ENCODE data around the gene TEX14. TPM values are rescaled to one million over a fixed set of nuclear protein-coding genes. Genes with fewer than 3 reads are reported as not detected.

TEX14 gene
- polyA plus RNA-seq, 1 donor, result 0.33 TPM

DNA sequence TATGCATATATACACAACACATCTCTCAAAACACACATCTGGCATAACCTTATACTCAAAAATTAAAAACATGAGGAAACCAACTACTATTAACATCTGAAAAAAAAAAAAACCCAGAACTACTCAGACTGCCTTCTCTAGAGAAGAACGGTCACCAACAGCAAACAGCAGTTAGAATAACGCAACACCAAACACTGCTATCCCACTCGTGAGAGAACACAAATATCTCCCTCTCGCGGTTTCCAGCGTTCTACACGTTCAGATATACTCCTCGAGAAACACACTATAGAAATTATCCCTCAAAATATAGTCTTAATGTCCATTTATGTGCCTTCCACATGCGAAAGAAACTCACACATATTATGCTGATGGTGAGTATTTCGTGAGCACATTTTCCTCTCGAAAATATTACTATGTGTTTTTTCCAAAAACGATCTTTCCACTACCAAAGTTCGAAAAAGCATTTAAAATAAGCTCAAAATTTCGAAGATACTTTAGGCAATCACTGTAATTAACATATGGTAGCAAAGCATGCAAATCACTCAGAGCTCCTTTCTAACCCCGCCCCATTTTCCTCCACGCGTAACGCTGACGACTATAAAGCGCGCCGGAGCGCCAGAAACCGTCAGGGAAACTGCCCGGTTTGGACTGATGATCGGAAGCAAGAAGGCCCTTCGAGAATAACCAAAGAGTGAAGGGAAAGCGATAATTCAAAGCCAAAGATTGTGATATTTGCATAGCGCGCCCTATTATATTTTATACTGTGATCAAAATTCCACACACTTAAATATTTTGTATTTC is 60.1 kb downstream of the TEX14 start:
- H3K36me3 ChIP-seq (ENCODE audit: control insufficient read depth, insufficient read depth, low read length), result no peaks in the 10 kb centered on the region
- H3K9me3 ChIP-seq (ENCODE audit: control insufficient read depth, low read depth, low read length), result no peaks in the 10 kb centered on the region
- DNase-seq, result peak; percentile 97
- H3K27me3 ChIP-seq (ENCODE audit: control insufficient read depth, insufficient read depth, low read length), result no peaks in the 10 kb centered on the region
- peaks cover 3% of the 10 kb centered on the region for H3K4me1 ChIP-seq (ENCODE audit: control insufficient read depth, insufficient read depth, low read length)
- H3K27ac ChIP-seq (ENCODE audit: low read length), result peak overlapping the region; percentile 83
- WGBS (ENCODE audit: insufficient coverage, low lambda C conversion rate), result 1% methylated on average over 10 of the region's 30 CpGs
- peak overlapping the region; percentile 53 for H3K4me3 ChIP-seq (ENCODE audit: low read length)

DNA sequence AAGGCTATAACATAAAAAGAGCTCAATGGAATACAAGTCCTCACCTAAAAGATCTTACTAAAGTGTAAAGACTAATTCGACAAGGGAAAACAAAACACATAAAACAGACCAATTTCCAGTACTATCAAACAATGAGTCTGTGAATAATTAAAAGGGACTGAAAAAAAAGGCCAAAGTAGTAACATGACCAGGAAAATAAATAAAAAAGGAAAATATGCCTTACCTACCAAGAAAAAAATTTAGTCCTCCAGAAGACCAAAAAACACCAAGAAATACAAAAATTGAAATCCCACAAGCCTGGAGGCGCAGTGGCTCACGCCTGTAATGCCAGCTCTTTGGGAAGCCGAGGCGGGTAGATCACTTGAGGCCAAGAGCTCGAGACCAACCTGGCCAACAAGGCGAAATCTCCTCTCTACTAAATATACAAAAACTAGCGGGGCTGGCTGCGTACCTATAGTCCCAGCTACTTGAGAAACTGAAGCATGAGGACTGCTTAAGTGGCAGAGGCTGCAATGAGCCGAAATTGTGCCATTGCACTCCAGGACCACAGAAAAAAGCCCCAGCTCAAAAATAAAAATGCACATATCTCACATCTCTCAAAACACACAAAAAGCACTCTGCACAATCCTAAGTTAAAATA is 60.8 kb downstream of the TEX14 start:
- H3K9me3 ChIP-seq (ENCODE audit: control insufficient read depth, low read depth, low read length), result no peaks in the 10 kb centered on the region
- peak in 1 of 2 donors; percentile 55 for DNase-seq
- H3K4me3 ChIP-seq (ENCODE audit: low read length), result no peak overlapping the region

DNA sequence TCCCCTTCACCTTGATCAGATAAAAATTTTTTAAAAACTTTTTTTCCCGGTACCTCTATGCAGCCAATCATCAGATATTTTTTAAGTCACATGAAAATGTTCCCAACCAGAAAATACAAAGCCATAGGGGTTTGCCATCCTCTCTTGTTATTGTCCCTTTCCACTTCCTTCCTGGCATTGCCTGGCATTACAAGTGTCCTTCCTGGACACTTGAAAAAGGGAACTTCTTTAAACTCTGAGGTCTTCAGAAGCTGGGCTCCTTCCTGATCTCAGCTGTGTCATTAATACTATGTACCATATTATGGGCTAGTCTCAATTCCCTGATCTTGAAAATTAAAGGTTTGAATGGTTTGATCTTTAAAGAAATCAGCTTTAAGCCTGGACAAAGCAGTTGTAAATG is 64.9 kb downstream of the TEX14 start:
- H3K27me3 ChIP-seq (ENCODE audit: control insufficient read depth, insufficient read depth, low read length), result peaks cover 5% of the 10 kb centered on the region
- no peaks in the 10 kb centered on the region for H3K9me3 ChIP-seq (ENCODE audit: control insufficient read depth, low read depth, low read length)
- H3K4me3 ChIP-seq (ENCODE audit: low read length), result no peak overlapping the region
- WGBS (ENCODE audit: insufficient coverage, low lambda C conversion rate), result no CpG with 5 or more reads among the region's 1 CpG
- no peak overlapping the region for H3K27ac ChIP-seq (ENCODE audit: low read length)
- no peaks in the 10 kb centered on the region for H3K4me1 ChIP-seq (ENCODE audit: control insufficient read depth, insufficient read depth, low read length)
- DNase-seq, result no peak
- H3K36me3 ChIP-seq (ENCODE audit: control insufficient read depth, insufficient read depth, low read length), result no peaks in the 10 kb centered on the region

More for the DNA sequence above, 60.8 kb downstream of the TEX14 start:
- Histone ChIP-seq H3K27me3 (ENCODE audit: control insufficient read depth, insufficient read depth, low read length) (peaks cover 1% of the 10 kb centered on the region), H3K27ac (ENCODE audit: low read length) (peak overlapping the region; percentile 83), H3K36me3 (ENCODE audit: control insufficient read depth, insufficient read depth, low read length) (no peaks in the 10 kb centered on the region), H3K4me1 (ENCODE audit: control insufficient read depth, insufficient read depth, low read length) (peaks cover 3% of the 10 kb centered on the region)
- no CpG with 5 or more reads among the region's 10 CpGs for WGBS (ENCODE audit: insufficient coverage, low lambda C conversion rate)

DNA sequence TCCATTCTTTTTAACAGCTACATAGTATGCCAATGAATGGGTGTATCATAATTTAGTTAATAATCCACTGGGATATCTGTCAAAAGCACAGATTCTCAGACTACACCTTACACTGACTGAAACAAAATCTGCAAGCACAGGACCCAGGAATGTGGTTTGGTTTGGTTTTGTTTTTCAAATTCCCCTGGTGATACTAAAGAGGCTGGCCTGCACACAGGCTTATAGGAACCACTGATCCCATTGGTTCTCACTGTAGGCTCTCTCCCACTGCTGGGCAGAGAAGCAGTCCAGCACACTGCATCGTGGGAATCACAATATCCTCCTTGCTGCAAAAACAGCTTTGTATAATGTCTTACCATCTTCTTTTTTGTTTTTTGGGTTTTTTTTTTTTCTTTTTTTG is 67.1 kb downstream of the TEX14 start:
- H3K4me3 ChIP-seq (ENCODE audit: low read length), result no peak overlapping the region
- WGBS (ENCODE audit: insufficient coverage, low lambda C conversion rate), result 100% methylated on average over 1 of the region's 1 CpG
- H3K36me3 ChIP-seq (ENCODE audit: control insufficient read depth, insufficient read depth, low read length), result no peaks in the 10 kb centered on the region
- DNase-seq, result no peak
- no peaks in the 10 kb centered on the region for H3K9me3 ChIP-seq (ENCODE audit: control insufficient read depth, low read depth, low read length)
- H3K27ac ChIP-seq (ENCODE audit: low read length), result no peak overlapping the region
- H3K4me1 ChIP-seq (ENCODE audit: control insufficient read depth, insufficient read depth, low read length), result no peaks in the 10 kb centered on the region
- peaks cover 12% of the 10 kb centered on the region for H3K27me3 ChIP-seq (ENCODE audit: control insufficient read depth, insufficient read depth, low read length)

DNA sequence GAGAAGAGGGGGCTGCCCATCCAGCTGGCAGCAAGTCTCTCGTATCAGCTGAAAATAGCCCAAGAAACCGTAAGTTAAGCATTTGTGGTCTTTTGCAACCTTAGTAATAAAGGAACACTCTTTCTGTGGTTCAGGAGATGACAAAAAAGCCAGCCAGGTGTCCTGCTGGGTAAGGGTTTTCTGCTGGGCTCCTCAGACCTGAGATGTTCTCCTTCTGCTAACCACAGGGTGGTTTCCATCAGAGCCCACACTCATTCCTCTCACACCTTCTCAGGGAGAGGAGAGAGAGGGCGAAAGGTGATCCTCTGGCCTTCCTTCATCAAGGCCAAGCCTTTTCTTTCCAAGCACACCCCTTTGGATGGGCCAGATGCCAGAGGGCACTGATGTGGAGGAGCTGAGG is 70.7 kb downstream of the TEX14 start:
- H3K4me1 ChIP-seq (ENCODE audit: control insufficient read depth, insufficient read depth, low read length), result no peaks in the 10 kb centered on the region
- no CpG with 5 or more reads among the region's 3 CpGs for WGBS (ENCODE audit: insufficient coverage, low lambda C conversion rate)
- H3K9me3 ChIP-seq (ENCODE audit: control insufficient read depth, low read depth, low read length), result no peaks in the 10 kb centered on the region
- DNase-seq, result no peak
- no peak overlapping the region for H3K27ac ChIP-seq (ENCODE audit: low read length)
- H3K36me3 ChIP-seq (ENCODE audit: control insufficient read depth, insufficient read depth, low read length), result no peaks in the 10 kb centered on the region
- peaks cover 16% of the 10 kb centered on the region for H3K27me3 ChIP-seq (ENCODE audit: control insufficient read depth, insufficient read depth, low read length)
- no peak overlapping the region for H3K4me3 ChIP-seq (ENCODE audit: low read length)

DNA sequence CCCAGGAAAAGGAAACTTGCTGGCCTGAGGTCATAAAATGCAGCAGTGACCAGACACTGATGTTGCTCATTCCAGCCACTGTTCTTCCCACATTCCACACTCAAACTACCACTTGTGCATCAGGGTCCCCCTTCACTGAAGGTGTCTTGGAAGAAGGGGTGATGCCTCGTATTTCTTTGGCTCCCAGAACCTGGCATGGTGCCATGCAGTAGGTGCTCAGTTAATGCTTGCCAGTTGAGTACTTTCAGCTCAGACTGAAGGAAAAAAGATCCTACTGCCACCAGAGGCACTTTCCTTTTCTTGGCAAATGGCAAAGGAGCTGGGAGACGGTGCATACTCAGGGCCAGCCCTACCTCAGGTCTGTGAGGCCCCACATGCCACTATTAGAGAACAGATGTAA is 73.5 kb downstream of the TEX14 start:
- Histone ChIP-seq H3K9me3 (ENCODE audit: control insufficient read depth, low read depth, low read length) (no peaks in the 10 kb centered on the region), H3K27me3 (ENCODE audit: control insufficient read depth, insufficient read depth, low read length) (peaks cover 14% of the 10 kb centered on the region), H3K4me3 (ENCODE audit: low read length) (no peak overlapping the region), H3K27ac (ENCODE audit: low read length) (no peak overlapping the region), H3K36me3 (ENCODE audit: control insufficient read depth, insufficient read depth, low read length) (no peaks in the 10 kb centered on the region), H3K4me1 (ENCODE audit: control insufficient read depth, insufficient read depth, low read length) (no peaks in the 10 kb centered on the region)
- WGBS (ENCODE audit: insufficient coverage, low lambda C conversion rate), result no CpG with 5 or more reads among the region's 2 CpGs
- no peak for DNase-seq

DNA sequence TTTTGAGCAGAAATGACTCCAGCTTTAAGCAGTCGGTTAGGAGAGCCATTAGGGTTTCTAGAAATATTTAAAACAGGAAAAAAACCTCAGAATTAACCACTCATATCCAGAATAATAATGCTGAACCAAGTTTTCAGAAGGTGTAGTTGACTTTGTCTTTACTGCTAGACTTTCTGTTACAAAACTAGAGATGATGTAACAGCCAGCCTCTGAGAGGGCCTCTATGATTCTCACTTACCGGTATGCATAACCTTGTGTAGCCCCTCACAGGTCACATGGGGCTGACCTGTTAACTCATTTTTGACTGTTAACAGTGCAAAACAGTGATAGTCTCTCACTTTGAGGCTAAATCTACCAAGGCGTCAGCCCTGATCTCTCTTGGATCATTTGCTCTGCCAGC is 74.3 kb downstream of the TEX14 start:
- no peak overlapping the region for H3K27ac ChIP-seq (ENCODE audit: low read length)
- WGBS (ENCODE audit: insufficient coverage, low lambda C conversion rate), result 40% methylated on average over 1 of the region's 3 CpGs
- no peak overlapping the region for H3K4me3 ChIP-seq (ENCODE audit: low read length)
- no peak for DNase-seq
- peaks cover 11% of the 10 kb centered on the region for H3K27me3 ChIP-seq (ENCODE audit: control insufficient read depth, insufficient read depth, low read length)
- no peaks in the 10 kb centered on the region for H3K4me1 ChIP-seq (ENCODE audit: control insufficient read depth, insufficient read depth, low read length)
- H3K9me3 ChIP-seq (ENCODE audit: control insufficient read depth, low read depth, low read length), result no peaks in the 10 kb centered on the region
- H3K36me3 ChIP-seq (ENCODE audit: control insufficient read depth, insufficient read depth, low read length), result no peaks in the 10 kb centered on the region

DNA sequence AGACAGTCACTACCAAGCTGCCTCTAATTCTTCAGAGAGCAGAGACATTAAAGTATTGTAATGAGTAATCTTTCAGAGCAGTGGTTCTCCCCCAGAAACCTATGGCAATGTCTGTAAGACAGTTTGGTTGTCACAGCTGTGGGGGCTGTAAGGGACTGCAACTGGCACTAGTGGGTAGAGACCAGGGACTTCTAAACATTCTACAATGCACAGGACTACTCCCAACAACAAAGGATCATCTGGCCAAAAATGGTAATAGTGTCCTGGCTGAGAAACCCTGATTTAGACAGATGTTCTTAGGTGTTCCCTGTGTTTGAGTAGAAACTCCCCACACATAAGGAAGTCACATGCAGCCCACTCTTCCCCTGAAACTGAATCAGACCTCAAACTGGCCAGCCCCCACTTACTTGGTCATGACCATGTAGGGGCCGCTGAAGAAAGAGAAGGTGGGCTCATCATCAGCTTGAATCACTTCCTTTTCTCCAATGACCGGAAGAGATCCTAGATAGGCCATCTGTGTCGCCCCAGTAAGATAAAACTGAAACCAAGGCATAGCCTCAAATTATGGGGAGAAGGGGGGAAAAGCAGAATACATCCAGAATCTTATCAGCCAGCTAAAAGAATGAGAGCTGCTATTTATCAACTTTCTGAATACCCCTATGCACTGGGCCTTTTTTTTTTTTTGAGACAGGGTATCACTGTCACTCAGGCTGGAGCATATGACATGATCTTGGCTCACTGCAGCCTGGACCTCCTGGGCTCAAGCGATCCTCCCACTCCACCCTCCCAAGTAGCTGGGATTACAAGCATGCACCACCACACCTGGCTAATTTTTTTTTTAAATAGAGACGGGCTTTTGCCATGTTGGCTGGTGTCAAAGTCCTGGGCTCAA is 75.8 kb downstream of the TEX14 start:
- Histone ChIP-seq H3K4me1 (ENCODE audit: control insufficient read depth, insufficient read depth, low read length) (no peaks in the 10 kb centered on the region), H3K9me3 (ENCODE audit: control insufficient read depth, low read depth, low read length) (no peaks in the 10 kb centered on the region), H3K27me3 (ENCODE audit: control insufficient read depth, insufficient read depth, low read length) (peaks cover 6% of the 10 kb centered on the region), H3K36me3 (ENCODE audit: control insufficient read depth, insufficient read depth, low read length) (no peaks in the 10 kb centered on the region), H3K4me3 (ENCODE audit: low read length) (no peak overlapping the region), H3K27ac (ENCODE audit: low read length) (no peak overlapping the region)
- DNase-seq, result no peak
- WGBS (ENCODE audit: insufficient coverage, low lambda C conversion rate), result no CpG with 5 or more reads among the region's 5 CpGs

DNA sequence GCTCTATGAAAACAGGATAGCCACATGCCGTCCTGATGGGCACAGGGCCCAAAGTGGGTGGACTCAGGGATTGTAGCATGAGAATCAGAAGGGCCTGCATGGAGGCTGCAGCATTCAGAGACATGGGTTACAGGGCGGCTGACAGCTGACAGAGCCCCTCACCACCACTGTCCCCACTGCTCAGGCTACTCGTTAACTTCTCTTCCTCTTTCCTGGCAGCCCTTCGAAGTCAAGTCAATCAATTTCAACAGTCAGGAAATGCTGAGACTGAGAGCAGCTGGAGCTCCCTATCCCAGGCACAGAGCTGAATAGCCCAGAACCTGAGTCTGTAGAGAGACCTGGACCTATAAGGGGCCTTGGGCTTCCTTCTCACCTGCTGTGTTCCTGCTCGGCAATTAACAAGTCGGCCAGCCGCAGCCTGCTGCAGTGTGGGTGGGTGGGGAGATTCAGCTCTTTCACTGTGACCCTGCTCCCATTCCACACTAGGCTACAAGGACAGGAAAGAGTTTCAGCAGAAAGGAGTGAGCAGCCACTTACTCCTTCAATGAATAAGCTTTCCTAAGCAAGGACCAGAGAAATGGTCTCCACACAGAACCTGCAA is 76.9 kb downstream of the TEX14 start:
- H3K4me1 ChIP-seq (ENCODE audit: control insufficient read depth, insufficient read depth, low read length), result no peaks in the 10 kb centered on the region
- peaks cover 4% of the 10 kb centered on the region for H3K27me3 ChIP-seq (ENCODE audit: control insufficient read depth, insufficient read depth, low read length)
- H3K36me3 ChIP-seq (ENCODE audit: control insufficient read depth, insufficient read depth, low read length), result no peaks in the 10 kb centered on the region
- no peak for DNase-seq
- H3K9me3 ChIP-seq (ENCODE audit: control insufficient read depth, low read depth, low read length), result no peaks in the 10 kb centered on the region
- no CpG with 5 or more reads among the region's 7 CpGs for WGBS (ENCODE audit: insufficient coverage, low lambda C conversion rate)
- no peak overlapping the region for H3K4me3 ChIP-seq (ENCODE audit: low read length)
- H3K27ac ChIP-seq (ENCODE audit: low read length), result no peak overlapping the region

DNA sequence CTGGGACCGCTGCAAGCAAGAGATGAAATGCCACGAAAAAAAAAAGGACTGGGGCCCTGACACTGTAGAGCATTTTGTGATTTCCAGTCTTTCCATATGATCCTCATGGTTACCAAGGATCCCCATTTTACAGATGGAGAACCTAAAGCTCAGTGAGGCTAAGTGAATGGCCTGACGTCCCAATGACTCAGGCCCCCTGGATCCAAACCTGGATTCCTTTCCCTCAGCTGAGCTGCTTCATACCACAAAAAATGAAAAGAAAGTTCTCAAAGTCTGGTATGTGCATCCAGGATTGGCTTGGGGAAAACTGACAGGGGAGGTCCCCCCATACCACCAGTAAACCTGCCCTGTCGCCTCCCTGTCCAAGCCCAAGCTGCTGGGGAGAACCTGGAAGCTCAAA is 80.5 kb downstream of the TEX14 start:
- H3K27me3 ChIP-seq (ENCODE audit: control insufficient read depth, insufficient read depth, low read length), result no peaks in the 10 kb centered on the region
- H3K4me3 ChIP-seq (ENCODE audit: low read length), result no peak overlapping the region
- no peaks in the 10 kb centered on the region for H3K36me3 ChIP-seq (ENCODE audit: control insufficient read depth, insufficient read depth, low read length)
- H3K4me1 ChIP-seq (ENCODE audit: control insufficient read depth, insufficient read depth, low read length), result no peaks in the 10 kb centered on the region
- H3K27ac ChIP-seq (ENCODE audit: low read length), result no peak overlapping the region
- no CpG with 5 or more reads among the region's 4 CpGs for whole genome bisulfite sequencing (ENCODE audit: insufficient coverage, low lambda C conversion rate)
- no peak for DNase-seq
- H3K9me3 ChIP-seq (ENCODE audit: control insufficient read depth, low read depth, low read length), result no peaks in the 10 kb centered on the region

Data from large intestine (tissue), 3 donors.